ENCODE results near the gene PLA2G2F.

Gene PLA2G2F

DNA sequence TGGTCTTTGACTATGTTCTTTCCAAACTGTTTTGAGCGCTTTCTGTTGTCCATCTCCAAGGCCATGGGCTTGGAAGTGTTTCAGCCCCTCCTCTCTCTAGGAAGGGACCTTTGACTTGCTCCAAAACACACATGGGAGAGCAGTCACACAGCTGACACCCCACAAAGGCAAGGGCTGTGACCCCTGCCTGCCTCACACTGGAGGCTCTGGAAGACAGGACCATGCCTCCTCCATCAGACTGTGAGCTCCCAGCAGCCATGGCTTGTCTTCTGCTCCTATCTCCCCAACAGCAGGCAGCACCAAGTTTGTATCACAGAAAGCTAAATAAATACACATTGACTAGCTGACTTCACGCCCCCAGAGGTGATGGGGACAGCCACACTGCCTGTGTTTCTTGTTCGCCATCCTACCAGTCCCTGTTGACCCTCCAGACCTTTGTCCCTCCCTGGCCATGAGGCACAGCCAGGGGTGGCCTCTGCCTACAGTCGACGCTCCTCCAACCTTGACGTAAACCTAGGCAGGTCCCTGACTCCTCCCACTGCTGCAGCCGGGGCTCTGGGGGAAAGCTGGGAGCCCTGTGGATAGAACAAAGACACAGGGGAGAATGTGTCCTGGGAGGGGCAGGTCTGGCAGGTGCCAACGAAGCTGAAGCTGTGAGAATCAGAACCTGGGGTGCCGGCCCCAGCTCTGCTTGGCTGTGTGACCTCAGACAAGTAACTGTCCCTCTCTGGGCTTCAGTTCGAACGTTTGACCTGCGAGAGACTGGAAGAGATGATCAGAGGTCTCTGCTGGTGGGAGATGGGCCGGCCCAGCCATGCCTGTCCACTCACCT is 4.8 kb downstream of the PLA2G2F start:
- DNase-seq, result no peak

DNA sequence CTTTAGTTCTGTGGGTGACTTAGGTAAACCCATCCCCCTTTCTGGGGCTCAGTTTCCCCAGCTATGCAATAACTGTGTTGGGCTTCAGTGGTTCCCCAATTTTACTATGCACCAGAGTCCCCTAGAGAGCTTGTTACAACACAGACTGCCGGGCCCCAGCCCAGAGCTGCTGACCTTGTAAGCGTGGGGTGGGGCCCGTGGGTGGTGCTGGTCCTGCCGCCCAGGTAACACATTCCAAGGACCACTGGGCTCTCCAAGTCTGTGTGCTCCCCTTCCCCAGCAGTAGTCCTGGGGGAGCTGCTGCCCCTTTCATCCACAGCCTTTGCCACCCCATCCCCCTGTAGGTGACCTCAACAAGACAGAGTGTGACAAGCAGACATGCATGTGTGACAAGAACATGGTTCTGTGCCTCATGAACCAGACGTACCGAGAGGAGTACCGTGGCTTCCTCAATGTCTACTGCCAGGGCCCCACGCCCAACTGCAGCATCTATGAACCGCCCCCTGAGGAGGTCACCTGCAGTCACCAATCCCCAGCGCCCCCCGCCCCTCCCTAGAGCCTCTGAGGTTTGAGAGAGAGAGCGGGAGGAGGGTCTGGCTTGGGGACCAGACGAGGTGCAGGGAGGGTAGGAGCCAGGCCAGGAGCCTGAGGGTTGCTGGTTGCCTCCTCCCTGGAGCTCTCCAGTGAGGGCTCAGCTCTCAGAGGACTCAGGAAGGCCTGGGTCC is 8.9 kb downstream of the PLA2G2F start:
- DNase-seq, result no peak

DNA sequence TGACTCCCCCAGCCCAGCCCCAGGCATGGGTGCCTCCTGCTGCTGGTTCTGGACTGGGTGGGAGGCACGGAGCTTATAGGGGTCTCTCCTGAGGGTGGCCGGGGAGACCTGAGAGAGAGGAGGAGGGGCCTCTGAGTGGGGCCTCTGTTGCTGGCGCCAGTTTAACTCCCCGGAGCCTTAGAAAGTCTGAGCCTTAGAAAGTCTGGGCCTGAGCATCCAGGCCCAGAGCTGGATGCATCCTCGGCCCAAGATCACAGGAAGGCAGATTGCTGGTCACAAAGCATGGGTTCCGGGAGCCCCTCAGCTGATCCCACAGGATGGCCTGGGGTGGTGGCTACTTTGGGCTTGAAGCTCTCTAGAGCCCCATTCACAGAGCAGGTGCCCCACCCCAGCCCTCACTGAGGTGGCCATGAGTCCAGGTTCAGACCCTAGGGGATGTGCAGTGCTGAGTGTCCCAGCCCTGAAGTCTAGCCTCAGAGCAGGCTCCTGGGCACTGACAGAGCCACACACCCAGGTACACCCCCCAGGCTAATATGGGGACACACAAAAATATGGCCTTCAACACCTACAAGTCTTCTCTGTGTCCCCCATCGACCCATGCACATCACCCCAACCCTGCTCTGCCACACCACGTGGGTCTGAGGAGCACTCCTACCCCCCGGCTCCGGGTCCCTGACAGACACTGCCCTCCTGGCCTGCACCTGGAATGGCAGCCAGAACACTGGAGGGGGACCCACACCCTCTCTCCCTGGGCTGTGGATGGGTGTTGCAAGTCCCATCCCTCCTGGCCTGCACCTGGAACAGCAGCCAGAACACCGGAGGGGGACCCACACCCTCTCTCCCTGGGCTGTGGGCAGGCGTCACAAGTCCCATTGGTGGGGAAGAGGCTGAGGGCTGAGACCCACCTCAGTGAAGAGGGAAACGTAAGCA is 9.7 kb downstream of the PLA2G2F start:
- DNase-seq, result no peak

DNA sequence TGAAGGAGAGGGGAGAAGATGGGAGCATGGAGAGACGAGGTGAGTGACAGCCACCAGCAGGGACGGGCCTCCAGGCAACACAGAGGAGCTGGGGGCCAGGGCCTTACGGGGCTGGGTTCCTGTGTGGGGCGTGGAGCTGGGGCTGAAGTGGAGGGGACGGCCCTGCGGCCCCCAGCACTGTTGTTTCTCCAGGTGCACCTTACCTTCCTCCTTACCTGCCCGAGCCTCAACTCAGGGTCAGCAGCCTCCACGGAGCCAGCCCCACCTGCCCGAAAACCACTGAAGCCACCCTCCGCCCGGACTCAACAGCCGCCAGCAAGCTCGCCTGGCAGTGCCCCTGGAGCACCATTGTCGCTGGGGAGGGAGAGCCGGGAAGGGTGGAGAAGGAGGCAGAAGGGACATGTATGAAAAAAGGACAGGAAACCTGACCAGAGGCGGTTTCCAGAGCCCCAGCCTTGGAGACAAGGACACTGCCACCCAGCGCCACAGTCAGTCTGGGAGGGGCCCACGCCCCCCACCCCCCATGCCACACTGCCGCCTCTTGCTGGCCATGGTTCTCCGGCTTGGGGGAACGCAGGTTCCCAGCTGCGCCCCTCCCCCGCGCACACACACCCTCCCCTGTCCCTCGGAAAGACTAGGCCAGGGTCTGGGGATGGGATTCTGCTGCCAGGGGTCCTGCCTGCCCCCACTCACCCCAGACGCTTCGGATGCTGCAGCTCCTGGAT is 10.6 kb downstream of the PLA2G2F start:
- no peak for DNase-seq

DNA sequence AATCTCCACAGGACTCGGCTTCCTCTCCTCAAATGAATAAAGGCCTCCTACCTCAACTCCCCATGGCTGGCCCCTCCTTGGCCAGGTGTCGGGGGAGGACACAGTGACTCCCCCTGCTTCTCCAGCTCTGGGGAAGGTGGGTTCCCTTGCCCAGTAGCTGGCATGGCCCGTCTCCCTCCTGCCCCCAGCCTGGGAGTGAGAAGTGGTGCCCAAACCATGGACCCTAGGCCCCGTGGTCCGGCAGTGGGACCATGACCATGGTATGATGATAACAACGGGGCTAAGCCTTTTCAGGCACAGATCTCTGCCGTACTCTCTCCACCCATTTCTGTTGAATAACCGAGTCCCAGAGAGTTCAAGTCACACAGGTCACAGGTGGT is 11.2 kb downstream of the PLA2G2F start:
- DNase-seq, result no peak

DNA sequence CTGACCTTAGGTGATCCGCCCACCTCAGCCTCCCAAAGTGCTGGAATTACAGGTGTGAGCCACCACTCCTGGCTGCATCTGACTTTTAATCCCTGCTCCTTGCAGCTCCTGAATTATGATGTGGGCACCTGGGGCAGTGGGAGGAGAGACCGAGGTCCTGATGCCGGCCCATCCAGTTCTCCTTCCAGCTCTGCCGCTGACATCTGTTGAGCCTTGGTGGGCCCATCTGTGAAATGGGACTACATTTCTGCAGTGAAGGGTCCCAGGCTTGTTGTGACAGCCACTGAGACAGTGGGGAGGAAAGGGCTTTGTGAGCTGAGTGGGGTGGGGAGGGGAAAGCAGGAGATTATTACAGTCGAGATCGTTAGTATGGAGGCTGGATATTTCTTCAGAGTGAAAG is 11.8 kb downstream of the PLA2G2F start:
- DNase-seq, result no peak

DNA sequence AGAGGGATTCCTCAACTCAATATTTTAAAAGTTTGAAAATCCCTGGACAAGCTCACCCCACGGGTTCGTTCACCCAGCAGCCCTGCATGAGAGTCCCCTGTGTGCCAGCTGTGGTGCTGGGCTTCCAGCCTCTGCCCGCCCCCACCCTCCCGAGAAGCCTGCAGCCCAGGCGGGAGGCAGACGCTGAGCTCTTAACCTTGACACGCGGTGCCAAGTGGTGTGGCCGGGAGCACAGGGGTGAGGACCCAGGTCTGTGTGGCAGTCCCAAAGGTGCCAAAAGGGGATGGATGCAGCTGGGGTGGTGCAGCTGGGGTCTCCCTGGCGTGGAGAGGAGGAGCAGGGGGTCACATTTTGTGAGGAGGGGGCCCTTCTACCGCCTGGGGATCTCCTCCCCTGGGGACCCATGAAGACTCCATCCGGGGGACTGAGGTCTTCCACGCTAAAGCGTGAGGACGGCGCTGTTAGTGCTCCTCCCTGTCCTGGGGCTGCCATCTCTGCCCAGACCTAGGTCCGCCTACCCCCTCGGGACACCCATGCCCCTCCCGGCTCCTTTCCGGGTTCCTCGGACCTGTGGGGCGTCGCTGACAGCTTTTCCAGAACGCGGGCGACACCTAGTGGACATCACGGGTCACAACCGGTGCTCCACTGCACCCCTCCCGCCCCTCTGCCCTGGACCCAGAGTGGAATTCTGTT is 12.9 kb downstream of the PLA2G2F start:
- DNase-seq, result peak; percentile 69

DNA sequence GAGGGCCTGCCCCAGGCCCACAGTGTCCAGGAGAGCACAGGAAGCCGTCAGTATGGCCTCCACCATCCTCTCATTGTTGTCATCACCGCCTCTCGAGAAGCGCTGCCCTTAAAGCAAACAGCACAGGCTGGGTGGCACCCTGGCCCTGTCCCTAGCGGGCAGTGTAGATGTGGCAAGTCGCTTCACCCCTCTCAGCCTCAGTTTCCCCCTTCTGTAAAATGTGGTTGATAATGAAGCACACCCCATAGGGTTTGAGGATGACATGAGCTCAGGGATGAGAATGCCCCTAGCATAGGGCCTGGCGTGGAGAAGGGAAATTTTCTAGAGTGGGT is 13.4 kb downstream of the PLA2G2F start:
- DNase-seq, result no peak

DNA sequence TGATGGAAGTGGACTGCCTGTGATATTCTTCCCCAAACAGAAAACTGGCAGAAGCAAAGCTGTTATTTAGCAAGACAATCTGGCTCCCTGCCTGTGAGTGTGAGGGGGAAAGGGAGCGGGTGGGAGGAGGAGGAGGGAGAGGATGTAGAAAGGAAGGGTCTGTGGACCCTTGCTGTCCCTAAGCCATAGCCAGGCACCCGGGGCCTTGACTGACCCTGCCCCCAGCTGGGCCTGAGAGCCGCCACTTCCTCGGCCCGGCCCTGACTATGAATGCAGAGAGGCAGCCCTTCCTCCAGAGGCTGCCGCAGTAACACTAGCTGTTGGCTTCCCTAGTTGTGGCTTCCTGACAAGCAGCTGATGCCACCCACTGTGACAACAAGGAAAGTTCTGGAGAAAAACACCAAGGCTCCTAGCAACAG is 13.9 kb downstream of the PLA2G2F start:
- no peak for DNase-seq

DNA sequence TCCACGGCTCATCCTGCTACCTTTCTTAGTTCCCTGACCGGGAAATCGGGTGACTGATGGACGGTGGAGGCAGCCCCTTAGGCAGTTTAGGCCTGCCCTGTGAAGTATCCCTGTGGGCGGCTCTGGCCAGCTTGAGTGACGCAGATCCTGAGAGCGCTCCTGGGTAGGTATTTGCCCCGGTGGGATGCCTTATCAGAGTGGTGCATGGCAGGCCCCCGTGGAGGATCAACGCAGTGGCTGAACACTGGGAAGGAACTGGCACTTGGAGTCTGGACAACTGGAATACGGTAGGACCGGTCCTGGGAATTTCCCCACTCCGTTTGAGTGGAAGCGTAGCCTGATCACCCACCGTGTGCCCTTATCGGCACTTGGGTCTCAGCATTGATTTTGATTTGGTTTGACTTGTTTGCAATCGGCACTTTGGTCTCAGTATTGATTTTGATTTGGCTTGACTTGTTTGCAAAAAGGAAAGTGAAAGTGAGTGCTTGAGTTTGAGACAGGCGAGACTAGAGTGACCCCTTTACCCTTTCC is 15.2 kb downstream of the PLA2G2F start:
- no peak for DNase-seq

DNA sequence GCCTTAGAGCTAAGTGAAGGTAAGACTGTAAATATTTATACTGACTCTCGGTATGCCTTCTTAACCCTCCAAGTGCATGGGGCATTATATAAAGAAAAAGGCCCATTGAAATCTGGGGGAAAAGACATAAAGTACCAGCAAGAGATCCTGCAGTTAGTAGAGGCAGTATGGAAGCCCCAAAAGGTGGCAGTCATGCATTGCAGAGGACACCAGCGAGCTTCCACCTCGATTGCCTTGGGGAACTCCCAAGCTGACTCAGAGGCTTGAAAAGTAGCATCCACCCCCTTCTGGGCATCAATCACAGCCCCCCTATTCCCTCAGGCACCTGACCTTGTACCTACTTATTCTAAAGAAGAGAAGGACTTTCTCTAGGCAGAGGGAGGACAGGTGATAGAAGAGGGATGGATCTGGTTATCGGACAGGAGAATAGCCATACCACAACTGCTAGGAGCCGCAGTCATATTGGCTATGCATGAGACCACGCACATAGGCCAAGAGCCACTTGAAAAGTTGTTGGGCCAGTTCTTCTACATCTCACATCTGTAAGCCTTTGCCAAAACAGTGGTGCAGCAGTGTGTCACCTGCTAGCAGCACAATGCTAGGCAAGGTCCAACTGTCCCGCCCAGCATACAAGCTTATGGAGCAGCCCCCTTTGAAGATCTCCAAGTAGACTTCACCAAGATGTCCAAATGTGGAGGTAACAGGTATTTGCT is 19.4 kb downstream of the PLA2G2F start:
- peak; percentile 24 for DNase-seq

DNA sequence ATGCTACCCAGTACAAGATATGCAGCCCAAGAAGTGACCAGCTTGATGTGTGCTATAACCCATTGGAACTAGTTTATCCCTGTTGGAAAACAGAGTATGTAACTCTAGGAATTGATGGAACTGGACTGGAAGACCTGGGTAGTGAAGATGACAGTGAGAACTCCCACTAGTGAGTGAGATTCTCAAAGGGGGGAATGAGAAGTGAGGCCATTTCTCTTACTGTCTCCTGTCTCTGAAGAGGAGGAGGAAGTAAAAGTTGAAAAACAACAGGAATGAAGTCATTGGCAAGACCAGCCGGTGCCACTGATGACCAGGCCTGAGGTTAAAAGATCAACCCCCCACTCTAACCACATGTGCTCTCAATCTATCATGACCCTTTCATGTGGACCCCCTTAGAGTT is 20.9 kb downstream of the PLA2G2F start:
- no peak for DNase-seq

DNA sequence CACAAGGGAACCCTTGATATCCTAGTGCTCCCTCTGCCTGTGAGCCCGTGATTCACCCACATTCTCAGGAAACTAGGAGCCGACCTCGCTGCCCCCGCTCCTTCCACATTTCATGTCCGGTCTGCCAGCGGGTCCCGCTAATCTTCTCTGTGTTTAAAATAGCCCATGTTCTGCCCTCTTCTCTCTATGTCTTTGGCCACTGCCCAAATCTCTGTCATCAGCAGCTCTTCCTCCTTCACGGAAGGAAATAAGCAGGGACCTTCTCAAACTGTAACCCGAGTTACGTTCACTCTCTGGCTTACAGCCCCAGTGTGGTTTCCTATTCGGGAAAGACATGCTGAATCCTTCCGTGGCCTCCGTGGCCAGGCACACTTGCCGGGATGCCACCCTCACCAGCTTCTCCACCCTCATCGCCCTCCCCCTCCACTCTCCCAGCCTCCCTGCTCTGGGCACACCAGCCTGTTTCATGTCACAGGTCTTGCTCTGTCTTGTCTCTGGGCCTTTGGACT is 25.6 kb downstream of the PLA2G2F start:
- no peak for DNase-seq

DNA sequence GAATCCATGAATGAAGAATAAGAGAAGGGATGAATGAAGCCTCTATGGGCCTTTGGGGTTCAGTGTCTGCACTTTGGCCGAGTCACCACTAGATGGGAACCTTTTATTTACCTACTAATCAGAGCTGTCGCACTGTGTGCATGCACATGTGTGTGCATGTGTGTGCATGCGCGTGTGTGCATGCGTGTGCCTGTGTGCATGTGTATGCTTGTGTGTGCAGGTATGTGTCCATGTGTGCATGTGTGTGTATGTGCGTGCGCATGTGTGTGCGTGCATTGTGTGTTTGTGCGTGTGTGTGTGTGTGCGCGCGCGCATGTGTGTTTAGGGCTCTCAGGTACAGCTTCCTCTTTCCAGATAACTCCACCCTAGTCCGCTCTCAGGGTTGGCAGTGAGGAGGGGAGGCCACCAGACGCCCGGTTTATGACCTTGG is 26.4 kb downstream of the PLA2G2F start:
- DNase-seq, result no peak

DNA sequence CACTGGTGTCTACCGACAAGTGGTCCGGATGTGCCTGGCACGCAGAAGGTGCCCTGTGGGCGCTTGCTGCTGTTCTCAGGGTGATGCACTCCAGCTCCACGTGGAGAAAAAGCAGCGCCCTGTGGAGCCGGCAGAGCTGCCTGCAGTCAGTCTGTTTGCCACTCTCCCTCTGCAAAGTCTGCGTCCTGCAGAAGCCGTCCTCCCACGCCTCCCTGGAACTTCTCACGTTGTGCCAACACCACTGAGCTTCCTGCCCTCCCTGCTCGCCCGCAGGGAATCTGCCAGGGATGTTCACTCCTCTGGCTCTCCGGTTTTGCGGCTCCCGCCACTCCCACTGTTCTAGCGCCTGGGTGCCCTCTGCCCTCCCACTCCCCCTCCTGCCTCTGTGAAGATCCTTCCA is 26.9 kb downstream of the PLA2G2F start:
- DNase-seq, result no peak

DNA sequence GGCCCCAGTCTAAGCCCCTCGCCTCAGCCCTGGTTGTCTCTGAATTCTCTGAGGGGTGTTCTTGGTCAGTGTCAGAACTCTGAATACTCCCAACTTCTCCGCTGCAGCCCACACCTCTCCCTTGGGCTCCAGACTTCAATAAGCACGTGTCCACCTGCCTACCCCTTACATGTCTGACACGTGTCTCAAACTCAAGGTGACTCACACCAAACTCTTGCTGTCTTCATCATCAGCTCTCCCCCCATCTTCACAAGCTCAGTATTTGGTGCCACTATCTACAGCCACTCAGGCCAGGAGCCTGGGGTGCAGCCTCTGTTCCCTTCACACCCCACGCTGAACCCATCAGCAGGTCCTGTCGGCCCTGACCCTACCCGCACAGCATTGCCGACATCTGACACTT is 28.0 kb downstream of the PLA2G2F start:
- DNase-seq, result no peak

DNA sequence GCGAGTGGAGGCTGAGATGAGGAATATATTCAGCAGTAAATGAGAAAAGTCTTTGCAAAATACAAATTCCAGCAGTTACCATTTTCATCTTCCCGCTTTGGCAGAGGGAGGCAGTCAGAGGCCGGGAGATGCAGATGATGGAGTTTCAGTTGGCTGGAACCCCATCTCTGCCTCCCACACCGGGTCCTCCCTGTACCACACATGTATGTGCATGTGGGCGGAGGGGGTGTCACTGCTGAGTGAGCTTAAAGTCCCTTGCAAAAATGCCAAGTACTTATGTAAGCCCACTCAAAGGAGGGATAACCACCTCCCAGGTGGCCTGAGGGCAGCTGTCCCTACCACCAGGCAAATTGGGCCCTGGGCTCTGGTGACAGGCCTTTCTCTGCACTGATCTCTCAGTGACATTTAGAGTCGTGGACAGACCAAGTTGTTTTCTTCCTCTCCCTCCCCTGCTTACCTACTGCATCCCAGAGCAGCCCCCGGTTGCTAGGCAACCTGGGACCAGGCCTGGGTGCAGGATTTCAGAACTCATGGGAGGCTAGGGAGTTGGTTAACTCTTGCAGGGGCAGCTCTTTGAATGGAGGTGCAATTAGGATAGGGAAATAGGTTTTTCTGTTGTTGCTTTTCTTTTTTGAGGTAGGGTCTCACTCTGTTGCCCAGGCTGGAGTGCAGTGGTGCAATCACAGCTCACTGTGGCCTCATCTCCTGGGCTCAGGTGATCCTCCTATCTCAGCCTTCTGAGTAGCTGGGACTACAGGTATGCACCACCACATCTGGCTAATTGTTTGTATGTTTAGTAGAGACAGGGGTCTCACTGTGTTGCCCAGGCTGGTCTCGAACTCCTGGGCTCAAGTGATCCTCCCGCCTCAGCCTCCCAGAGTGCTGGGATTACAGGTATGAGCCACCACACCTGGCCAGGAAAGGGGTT is 29.7 kb downstream of the PLA2G2F start:
- no peak for DNase-seq

DNA sequence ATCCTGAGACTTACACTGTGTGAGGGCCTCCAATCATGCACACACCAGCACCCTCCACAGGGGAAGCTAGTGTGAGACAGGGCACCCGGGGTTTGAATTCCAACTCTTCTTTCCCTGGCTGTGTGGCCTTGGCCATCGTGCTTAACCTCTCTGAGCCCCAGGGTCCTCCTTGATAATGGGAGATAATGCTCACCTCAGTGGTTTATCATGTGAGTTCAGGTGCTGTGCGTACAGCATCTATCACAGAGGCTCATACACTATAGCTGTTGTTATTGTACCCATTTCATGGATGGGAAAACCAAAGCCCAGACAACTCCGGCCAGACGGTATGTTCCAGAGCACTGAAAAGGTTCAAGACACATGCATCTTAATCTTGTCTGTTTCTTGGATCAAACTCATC is 30.8 kb downstream of the PLA2G2F start:
- no peak for DNase-seq

DNA sequence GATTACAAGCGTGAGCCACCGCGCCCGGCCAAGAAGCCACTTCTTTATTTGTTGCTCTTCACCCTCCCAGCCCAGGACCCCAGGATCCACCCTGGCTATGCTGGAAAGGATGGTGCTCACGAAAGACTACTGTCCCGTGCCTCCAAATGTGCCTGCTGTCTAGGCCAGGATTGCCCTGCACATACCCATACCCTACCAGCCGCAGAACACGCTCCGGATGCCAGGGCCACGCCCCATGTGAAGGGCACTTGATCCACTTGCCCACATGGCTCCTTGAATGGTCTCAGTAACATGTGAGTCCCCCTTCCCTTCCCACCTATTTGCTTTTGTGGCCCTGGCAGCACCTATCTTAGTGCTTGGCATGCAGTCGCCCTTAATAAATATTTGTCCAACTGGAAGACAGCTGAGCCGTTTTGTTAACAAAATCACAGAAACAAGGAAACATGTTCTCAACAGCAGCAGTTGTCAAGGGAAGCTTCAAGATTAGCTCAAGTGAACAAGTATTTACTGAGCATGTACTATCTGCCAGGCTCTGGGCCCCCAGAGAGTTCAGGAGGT is 33.0 kb downstream of the PLA2G2F start:
- no peak for DNase-seq

Measured in stimulated activated naive CD4-positive, alpha-beta T cell treated with Interleukin-2 at 50 U/mL for 16 hours (primary cell).